GM21619 (cell line): ENCODE results near the gene GSKIP.

Experiments used
- ATAC-seq: cut with Tn5 transposase; IDR thresholded peaks from one replicate; pipeline ENCODE4 v1.9.1; 2021; ENCODE audit not compliant: unreplicated experiment

Gene GSKIP

GRCh38 chr14:96376093-96376492 lies 12.8 kb downstream of the GSKIP start:
- ATAC-seq = no peak

DNA sequence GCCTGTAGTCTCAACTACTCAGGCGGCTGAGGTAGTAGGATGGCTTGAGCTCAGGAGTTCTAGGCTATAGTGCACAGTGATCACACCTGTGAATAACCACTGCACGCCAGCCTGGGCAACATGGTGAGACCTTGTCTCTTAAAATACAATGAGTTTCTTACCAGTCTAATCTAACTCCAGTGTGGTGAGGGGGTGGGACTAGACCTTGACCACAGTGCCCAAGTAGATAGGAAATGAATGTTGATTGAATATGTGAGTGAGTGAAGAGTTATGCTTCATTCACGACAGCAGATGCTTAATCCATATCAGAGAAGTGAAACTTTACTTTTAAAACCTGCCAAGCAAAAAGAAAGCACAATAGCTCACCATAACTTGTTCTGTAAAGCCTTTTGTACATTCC lies 17.4 kb downstream of the GSKIP start:
- ATAC-seq = peak; percentile 88

DNA sequence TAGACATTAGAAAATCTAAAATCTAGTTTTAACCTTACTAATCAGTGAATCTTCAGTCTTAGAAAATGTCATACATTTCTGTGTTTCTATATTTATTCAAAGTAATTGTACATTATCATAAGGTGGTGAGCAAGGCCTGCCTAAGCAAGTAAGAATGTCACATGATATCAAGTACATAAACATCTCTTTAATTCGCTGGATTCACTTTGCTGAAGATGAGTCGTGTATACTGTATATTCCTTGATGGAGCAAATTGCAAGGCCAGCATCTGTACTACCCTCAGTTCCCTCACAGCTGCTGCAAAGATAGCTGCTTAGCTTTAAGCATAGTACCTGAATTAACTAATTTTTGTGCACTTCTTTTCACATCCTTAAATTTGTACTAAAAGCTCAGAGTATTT lies 20.1 kb downstream of the GSKIP start:
- no peak for ATAC-seq

DNA sequence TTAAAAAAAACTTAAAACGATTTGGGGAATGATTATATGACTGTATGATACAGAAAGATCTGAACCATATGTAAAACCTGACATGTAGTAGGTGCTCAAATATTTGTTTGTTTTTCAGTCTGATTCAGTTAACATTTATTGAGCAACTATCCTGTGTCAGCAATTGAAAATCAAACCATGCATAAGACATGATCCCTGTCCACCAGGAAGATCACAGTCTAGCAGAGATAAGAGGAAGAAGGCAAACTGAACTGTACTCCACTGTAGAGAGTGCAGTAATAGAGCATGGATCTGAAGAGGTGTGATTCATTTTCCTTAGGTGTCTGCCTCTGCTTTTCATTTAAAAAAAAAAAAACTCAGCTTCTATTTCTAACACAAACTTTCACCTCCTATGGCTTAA lies 20.7 kb downstream of the GSKIP start:
- ATAC-seq = no peak

DNA sequence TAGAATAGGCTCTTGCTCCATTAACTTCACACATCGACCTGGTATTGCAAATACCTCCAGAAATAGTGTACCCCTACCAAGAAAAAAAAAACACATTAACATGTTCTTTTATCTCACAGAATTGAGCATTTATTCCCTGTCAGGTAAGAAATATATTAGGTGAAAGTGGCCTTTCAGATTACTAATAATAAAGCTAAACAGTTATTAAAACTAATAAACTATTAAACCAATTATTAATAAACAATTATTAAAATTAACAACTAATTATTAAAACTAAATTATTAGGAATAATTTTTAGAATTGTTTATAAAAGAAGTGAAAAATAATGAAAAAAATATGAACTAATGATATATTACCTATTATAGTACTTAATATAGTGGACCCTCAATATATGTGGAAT lies 21.4 kb downstream of the GSKIP start:
- no peak for ATAC-seq

GRCh38 chr14:96385385-96385784 lies 22.1 kb downstream of the GSKIP start:
- no peak for ATAC-seq

DNA sequence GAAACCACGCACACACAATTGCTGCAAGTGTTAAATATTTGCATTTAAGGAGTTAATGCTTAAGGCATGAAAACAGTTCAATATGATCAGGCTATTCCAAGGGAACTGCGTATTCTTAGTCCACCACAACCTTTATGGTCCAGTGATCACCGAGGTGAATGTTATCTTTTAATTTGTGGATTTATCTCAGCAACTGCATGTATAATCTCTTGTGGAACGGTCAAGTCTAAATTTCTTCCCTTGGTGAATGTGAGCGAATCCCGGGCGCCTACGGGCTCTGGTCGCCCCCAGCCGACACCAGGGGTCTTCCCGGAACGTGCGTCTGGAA lies 27.6 kb downstream of the GSKIP start:
- no peak for ATAC-seq

- ATAC-seq = peak; percentile 83
Observed at GRCh38 chr14:96391293-96392118, 28.2 kb downstream of the GSKIP start.

DNA sequence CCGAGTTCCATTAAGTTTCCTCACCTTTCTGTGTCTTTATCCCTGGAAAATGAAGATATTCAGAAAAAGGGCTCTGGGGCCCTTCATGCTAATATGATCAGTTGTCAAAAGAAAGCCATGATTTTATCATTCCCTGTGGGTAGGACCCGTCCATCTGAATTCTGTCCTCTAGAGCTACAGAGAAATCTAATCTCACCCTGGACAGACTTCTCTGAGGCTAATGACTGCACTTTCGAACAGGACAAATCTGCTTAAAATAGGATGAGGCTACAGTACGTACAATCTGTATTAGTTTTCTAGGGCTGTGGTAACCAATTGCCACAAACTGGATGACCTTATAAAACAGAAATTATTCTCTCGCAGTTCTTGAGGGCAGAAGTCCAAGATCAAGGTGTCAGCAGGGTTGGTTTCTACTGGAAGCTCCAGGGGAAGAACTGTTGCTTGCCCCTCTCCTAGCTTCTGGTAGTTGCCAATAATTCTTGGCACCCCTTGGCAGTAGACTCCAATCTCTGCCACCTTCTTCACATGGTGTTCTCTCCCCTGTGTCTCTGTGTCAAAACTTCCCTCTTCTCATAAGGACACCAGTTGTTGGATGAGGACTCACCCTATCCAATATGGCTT lies 29.9 kb downstream of the GSKIP start:
- no peak for ATAC-seq

DNA sequence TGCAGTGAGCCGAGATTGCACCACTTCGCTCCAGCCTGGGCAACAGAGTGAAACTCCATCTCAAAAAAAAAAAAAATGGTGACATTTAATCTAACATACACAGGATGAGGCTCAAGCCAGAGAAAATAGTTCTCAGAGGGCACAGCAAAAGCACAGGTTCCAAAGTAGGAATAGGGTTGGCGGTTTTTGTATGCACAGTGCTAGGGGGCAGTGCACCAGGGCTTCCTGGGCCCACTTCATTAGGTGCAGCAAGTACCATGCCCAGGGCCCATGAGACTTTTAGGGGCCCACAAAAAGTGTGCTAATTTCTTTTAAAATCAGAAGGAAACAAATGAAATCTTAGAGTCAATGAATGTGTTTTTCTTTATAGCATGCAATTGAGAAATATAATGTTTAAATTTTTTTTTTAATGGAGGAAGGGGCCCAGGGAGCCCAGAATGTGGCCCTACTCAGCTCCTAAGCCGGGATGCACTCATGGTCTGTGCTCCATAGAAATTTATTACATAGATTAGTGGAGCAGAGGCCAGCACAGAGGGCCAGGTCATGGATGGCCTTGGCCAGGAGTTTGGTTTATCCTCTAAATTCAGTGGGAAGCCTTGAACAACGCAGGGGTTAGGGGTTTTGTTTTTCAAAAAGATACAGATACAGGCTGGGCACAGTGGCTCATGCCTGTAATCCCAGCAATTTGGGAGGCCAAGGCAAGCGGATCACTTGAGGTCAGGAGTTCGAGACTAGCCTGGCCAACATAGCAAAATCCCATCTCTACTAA lies 30.9 kb downstream of the GSKIP start:
- no peak for ATAC-seq

DNA sequence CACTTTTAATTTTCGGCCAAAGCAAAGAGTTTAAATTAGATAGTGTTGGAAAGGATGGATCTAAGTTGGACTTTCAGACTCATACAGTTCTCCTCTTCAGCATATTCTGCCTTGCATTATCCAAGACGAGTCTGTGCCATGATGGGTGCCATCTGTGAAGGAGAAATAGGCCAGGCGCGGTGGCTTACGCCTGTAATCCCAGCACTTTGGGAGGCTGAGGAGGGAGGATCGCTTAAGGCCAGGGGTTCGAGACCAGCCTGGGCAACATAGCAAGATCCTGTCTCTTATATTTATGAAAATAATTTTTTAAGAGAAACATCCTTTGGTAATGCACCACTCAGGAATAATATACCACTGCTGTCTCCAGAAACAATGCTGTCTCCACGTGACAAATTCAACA lies 35.1 kb downstream of the GSKIP start:
- no peak for ATAC-seq

DNA sequence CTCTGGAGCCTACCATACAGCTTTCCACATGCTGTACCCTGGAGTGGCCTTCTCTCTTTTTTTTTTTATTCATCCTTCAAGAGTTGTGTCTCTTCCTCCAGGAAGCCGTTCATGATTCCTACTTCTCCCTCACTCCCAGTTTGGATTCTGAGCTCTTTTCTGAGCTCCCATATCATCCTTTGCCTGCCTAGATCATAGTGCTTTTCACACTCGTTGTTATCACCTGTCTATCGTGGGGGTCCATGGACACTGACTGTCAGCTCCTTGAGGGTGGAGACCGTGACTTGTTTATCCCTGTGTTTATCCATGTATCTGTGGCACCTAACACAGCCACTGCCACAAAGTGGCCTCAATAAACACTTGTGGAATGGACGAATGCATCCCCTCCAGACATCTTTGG lies 35.6 kb downstream of the GSKIP start:
- no peak for ATAC-seq

GRCh38 chr14:96399405-96399804 lies 36.1 kb downstream of the GSKIP start:
- ATAC-seq = no peak

GRCh38 chr14:96400495-96400894 lies 37.2 kb downstream of the GSKIP start:
- no peak for ATAC-seq

GRCh38 chr14:96403409-96403808 lies 40.1 kb downstream of the GSKIP start:
- ATAC-seq = no peak

DNA sequence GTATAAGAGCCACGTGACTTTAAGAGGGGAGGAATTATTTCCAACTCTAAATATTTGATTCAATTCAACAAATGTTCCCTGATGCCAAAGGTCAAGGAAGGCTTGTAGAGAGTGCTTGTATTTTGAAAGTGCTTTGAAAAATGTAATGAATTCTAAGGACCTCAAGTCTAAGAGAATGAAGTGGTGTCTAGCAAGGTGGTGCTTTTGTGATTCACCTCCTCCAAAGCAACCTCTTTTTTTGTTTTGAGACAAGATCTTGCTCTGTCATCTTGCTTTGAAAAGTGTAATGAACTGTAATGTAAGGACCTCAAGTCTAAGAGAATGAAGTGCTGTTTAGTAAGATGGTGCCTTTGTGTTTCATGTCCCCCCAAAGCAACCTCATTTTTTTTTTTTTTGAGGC lies 42.4 kb downstream of the GSKIP start:
- no peak for ATAC-seq

DNA sequence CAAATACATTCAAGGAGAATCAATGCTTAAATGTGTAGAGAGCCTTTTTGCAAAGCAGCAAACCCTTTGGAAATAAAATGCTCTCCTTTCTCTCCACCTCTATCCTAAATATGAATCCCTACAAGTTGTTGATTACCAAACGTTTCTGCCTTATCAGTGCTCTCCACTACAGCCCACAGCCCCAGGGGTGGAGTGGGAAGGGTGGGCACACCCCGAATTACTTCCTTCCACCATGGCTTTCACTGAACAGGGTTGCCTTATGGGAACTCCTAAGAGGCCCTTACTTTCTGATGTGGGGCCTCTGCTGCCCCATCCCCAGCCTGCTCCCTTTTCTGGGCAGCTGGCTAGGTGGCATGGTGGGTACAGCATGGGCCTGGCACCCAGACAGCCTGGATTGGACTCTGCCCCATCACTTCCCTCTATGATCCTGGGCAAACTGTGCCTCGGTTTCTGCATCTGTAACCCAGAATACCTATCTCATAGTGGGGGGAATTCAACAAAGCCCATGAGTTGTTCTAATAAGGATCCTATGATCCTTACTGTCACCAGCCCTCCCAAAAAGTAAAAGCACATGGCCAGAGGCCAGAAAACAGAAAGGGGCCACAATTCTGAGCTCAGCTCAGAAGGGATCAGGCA lies 44.7 kb downstream of the GSKIP start:
- no peak for ATAC-seq

DNA sequence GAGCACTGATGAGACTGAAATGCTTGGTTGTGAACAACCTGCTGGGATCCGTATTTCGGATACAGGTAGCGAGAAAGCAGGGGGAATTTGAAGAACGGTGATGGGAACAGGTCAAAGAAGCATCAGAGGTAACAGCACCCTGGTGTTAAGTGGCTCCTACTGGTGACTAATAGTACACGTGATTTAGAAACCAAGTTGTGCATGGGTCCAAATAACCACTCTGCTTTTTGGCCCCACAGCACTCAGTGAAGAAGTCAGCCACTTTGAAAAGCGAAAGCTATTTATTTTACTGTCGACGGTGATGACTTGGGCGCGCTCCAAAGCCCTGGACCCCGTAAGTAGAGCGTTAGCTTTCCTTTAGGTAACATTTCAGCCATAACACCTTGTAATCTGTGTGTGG lies 45.3 kb downstream of the GSKIP start:
- no peak for ATAC-seq

DNA sequence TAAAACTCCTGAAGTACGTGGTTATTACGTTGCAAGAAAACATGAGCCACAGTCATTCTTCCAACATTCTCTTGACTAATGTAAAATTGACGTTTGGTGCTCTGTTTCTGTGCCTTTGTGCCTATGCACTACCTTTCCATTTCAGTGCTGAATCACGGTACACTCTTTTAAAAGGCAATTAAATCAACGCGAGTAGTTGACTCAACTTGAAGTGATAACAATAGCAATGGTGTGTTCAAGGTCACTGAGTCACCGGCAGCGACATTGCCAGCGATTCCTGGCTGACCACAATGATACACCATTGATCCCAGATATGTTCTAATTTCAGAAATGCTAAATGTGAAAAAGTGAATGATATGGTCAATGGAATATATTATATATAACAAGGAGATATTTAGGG lies 46.4 kb downstream of the GSKIP start:
- no peak for ATAC-seq

GRCh38 chr14:96410119-96410518 lies 46.8 kb downstream of the GSKIP start:
- ATAC-seq = no peak

DNA sequence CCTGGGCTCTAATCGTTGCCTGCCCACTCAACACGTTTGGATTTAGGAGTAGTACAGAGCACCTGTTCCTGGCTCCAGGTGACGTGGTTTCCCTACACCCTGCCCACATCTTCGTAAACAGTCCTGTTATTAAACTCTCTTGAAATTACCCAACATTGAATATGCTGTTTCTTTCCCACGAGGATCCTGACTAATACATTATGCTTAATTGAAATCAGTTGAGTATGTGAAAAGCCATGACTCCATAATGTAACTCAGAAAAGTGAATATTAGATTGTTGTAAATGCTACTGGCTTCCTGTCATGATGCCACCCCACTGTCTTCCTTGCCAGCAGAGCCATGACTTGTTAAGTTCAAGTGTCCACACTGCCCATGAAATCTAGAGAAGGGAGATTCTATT lies 50.2 kb downstream of the GSKIP start:
- no peak for ATAC-seq

GRCh38 chr14:96415559-96415958 lies 52.2 kb downstream of the GSKIP start:
- no peak for ATAC-seq
